IPS-20b (cell line): ENCODE measurements around the gene HMGB1.
"Not testable (repeated sequence)": the region's sequence is repeated elsewhere in the genome, so short reads cannot be mapped to it uniquely, and the experiment has no call there.

Experiments
- H3K27ac ChIP-seq: one replicate; pipeline ENCODE4 v1.5.1; 2013; ENCODE audit warnings: low read length
- H3K27me3 ChIP-seq: 2 replicates; pipeline ENCODE4 v1.6.1; 2013; ENCODE audit warnings: mild to moderate bottlenecking, low read length, inconsistent platforms; ENCODE audit not compliant: insufficient read depth
- H3K36me3 ChIP-seq: 2 replicates; pipeline ENCODE4 v1.6.1; 2013; ENCODE audit warnings: low read depth, mild to moderate bottlenecking, inconsistent platforms, low read length, moderate library complexity; ENCODE audit not compliant: insufficient read depth
- H3K4me1 ChIP-seq: 2 replicates; pipeline ENCODE4 v1.6.1; 2013; ENCODE audit warnings: mild to moderate bottlenecking, control low read depth, inconsistent platforms, low read length, moderate library complexity; ENCODE audit not compliant: insufficient read depth
- H3K4me3 ChIP-seq: 2 replicates; pipeline ENCODE4 v1.5.1; 2013; ENCODE audit warnings: mild to moderate bottlenecking, low read length, inconsistent platforms
- H3K9ac ChIP-seq: 2 replicates; pipeline ENCODE4 v1.6.1; 2013; ENCODE audit warnings: low read depth, mild to moderate bottlenecking, inconsistent platforms, low read length, moderate library complexity
- H3K9me3 ChIP-seq: 2 replicates; pipeline ENCODE4 v1.6.1; 2013; ENCODE audit warnings: mild to moderate bottlenecking, low read depth, low read length, inconsistent platforms; ENCODE audit not compliant: insufficient read depth

The HMGB1 gene

GRCh38 chr13:30443957-30444404 is 21.8 kb downstream of the HMGB1 start:
- Histone ChIP-seq H3K27me3 (no peaks in the 10 kb centered on the region), H3K27ac (no peak overlapping the region), H3K9ac (no peak overlapping the region), H3K4me1 (no peaks in the 10 kb centered on the region; the same call in 1 of the 2 replicates), H3K36me3 (no peaks in the 10 kb centered on the region), H3K9me3 (no peaks in the 10 kb centered on the region), H3K4me3 (no peak overlapping the region)

GRCh38 chr13:30443491-30443890 is 22.2 kb downstream of the HMGB1 start:
- not testable (repeated sequence) for H3K9me3 ChIP-seq, H3K36me3 ChIP-seq, H3K4me3 ChIP-seq, H3K4me1 ChIP-seq, H3K27me3 ChIP-seq, H3K9ac ChIP-seq, H3K27ac ChIP-seq

DNA sequence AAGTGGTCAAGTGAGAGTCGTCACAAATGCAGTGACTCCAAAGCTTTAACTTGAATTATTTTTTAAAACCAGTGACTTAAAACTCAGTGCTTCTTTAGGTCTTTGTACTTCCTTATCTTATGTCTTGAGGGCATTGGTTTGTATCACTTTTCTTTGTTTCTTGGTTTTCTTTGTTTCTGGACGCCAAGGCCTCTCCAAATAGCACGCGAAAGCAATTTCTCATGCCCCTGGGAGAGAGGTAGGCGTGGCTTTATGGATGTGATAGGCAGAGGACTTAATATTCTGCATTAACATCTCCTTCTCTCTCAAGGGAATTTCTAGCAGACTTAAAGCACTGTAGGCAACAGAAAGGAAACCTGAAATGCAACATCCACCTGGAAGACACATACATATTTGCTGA is 22.8 kb downstream of the HMGB1 start:
- Histone ChIP-seq H3K4me1 (no peaks in the 10 kb centered on the region; the same call in 1 of the 2 replicates), H3K4me3 (no peak overlapping the region), H3K27ac (no peak overlapping the region), H3K9ac (no peak overlapping the region), H3K9me3 (no peaks in the 10 kb centered on the region), H3K36me3 (no peaks in the 10 kb centered on the region), H3K27me3 (no peaks in the 10 kb centered on the region)

DNA sequence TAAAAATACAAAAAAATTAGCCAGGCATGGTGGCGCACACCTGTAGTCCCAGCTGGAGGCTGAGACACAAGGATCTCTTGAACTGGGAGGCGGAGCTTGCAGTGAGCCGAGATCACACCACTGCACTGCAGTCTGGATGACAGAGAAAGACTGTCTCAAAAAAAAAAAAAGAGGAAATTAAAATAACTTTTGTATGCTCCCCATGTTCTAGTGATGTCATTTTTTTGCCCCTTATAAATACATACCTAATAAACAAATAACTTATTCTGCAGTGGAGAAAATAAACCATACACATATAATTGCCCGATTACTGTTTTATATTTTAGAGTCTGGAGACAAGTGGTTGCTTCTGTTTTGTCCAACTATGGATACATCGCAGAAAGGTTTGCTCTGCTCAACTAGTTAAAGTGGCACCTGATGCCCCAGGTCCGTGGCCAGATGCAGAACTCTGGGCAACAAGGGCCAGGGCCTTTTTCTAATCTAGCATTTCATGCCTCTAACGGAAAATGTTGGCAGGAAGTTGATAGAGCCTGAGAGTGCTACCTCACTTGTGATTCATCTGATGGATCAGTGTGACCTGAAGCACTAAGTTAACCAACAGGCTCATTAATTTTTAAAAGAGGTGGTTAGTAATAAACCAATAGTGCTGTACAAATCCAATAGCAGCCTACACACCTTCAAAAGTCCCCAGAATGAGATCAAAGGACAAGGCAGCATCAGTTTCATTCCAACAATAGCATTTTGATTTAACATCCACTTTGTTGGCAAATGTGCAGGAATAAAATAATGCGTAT is 24.6 kb downstream of the HMGB1 start:
- no peaks in the 10 kb centered on the region for H3K9me3 ChIP-seq
- H3K4me3 ChIP-seq = no peak overlapping the region
- H3K9ac ChIP-seq = no peak overlapping the region
- no peaks in the 10 kb centered on the region; the same call in 1 of the 2 replicates for H3K4me1 ChIP-seq
- no peaks in the 10 kb centered on the region for H3K27me3 ChIP-seq
- no peak overlapping the region for H3K27ac ChIP-seq
- no peaks in the 10 kb centered on the region for H3K36me3 ChIP-seq

DNA sequence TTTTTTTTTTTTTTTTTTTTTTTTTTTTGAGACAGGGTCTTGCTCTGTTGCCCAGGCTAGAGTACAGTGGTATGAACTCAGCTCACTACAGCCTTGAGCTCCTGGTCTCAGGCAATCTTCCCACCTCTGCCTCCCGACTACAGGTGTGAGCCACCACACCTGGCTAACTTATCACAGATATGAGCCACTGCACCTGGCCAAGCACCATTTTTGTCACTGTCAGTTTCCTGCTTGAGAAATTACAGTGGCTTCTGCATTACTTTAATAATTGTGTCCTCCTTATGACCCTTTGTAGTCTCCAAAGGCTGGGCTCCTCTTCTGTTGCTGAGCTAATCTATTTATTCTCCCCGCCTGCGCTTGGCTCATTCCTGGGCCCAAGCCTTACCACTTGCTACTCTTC is 27.4 kb downstream of the HMGB1 start:
- no peak overlapping the region for H3K27ac ChIP-seq
- no peaks in the 10 kb centered on the region for H3K4me1 ChIP-seq
- H3K4me3 ChIP-seq = no peak overlapping the region
- no peaks in the 10 kb centered on the region for H3K36me3 ChIP-seq
- no peak overlapping the region for H3K9ac ChIP-seq
- H3K27me3 ChIP-seq = no peaks in the 10 kb centered on the region
- H3K9me3 ChIP-seq = no peaks in the 10 kb centered on the region

GRCh38 chr13:30437177-30437576 is 28.6 kb downstream of the HMGB1 start:
- H3K9me3 ChIP-seq = no peaks in the 10 kb centered on the region

GRCh38 chr13:30435911-30436451 is 29.8 kb downstream of the HMGB1 start:
- no peaks in the 10 kb centered on the region; the same call in 1 of the 2 replicates for H3K4me1 ChIP-seq
- H3K27ac ChIP-seq = no peak overlapping the region
- H3K9ac ChIP-seq = no peak overlapping the region
- no peaks in the 10 kb centered on the region for H3K27me3 ChIP-seq
- no peak overlapping the region for H3K4me3 ChIP-seq
- no peaks in the 10 kb centered on the region for H3K36me3 ChIP-seq
- H3K9me3 ChIP-seq = no peaks in the 10 kb centered on the region

More at GRCh38 chr13:30437177-30437576, 28.6 kb downstream of the HMGB1 start:
- Histone ChIP-seq H3K27me3 (no peaks in the 10 kb centered on the region), H3K4me1 (no peaks in the 10 kb centered on the region), H3K4me3 (no peak overlapping the region), H3K27ac (no peak overlapping the region), H3K9ac (no peak overlapping the region), H3K36me3 (no peaks in the 10 kb centered on the region)

GRCh38 chr13:30431269-30431940 is 34.3 kb downstream of the HMGB1 start:
- no peak overlapping the region for H3K27ac ChIP-seq
- no peak overlapping the region for H3K4me3 ChIP-seq
- no peaks in the 10 kb centered on the region for H3K9me3 ChIP-seq
- H3K4me1 ChIP-seq = peaks cover 6% of the 10 kb centered on the region; the same call in 1 of the 2 replicates
- no peak overlapping the region for H3K9ac ChIP-seq
- no peaks in the 10 kb centered on the region for H3K27me3 ChIP-seq
- no peaks in the 10 kb centered on the region for H3K36me3 ChIP-seq

DNA sequence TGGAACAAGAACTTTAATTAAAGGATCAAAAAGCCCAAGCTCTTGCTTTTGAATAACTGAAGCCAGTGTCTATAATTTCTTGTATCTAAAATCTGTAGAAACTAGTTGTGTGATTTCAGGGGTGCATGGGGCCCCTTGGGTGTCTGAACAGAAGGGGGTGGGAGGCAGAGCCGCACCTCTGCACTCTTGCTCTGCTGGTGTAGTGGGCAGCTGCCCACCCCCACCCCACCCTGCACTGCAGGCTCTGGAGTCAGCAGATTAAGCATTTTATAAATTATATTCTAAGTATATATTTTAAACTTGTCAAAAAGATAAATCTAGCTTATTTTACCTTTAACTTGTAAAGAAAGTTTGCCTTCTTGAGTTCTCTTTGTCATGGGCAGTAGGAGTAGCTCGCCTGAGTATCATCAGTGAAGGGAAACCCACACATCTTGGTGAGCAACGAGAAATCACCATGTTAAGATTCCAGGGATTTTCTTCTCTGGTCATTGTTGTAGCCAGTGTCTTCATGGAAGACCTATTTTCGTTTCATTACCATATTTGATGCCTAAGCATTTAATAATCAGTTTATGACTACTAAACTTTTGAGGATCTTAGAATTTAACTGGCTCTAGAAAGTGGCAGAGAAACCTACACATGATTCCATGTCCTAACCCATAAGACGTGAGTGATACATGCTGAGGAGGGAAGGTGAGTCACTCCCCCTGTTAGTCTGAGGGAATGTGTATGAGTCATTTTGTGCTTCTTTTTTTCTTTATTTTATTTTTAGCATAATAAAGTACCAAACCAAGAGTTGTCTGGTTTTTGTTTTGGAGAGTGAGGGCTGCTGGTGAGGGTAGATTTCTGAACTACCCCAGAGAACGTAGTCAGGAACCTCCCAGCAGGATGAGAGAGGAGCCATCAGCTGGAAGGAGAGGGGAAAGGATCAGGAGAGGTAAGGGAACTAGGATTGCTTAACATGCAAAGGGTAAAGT is 35.7 kb downstream of the HMGB1 start:
- no peak overlapping the region for H3K4me3 ChIP-seq
- H3K4me1 ChIP-seq = peaks cover 6% of the 10 kb centered on the region; the same call in 1 of the 2 replicates
- H3K9ac ChIP-seq = no peak overlapping the region
- no peak overlapping the region for H3K27ac ChIP-seq
- no peaks in the 10 kb centered on the region for H3K9me3 ChIP-seq
- H3K36me3 ChIP-seq = no peaks in the 10 kb centered on the region
- H3K27me3 ChIP-seq = no peaks in the 10 kb centered on the region

- Histone ChIP-seq H3K9ac (no peak overlapping the region), H3K36me3 (no peaks in the 10 kb centered on the region)
Measured at GRCh38 chr13:30429235-30429634, 36.5 kb downstream of the HMGB1 start.

DNA sequence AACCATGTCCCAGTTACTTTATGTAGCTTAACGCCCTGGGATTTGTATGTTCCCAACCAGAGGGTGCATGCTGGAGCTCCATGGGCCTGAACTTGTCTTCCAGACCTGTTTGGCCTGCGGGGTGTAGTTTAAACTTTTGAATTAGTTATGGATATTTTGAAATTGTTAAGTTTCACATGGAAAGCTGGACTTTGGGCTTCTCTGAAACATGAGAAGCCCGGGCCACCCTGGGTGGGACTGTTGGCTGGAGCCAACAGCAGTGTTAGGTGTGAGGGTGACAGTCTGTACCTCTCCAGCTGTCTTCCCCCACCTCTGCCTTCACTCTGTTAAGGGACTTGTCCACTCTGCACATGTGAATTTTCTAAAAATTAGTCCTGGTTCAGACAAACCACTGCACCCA is 41.8 kb downstream of the HMGB1 start:
- Histone ChIP-seq H3K36me3 (no peaks in the 10 kb centered on the region), H3K4me1 (peaks cover 4% of the 10 kb centered on the region; the same call in 1 of the 2 replicates), H3K27me3 (peaks cover 37% of the 10 kb centered on the region), H3K9ac (no peak overlapping the region), H3K4me3 (no peak overlapping the region), H3K27ac (no peak overlapping the region), H3K9me3 (no peaks in the 10 kb centered on the region)

More at GRCh38 chr13:30429235-30429634, 36.5 kb downstream of the HMGB1 start:
- Histone ChIP-seq H3K27me3 (0 out of 2 replicates have a peak, but pooled peaks cover 1% of the 10 kb centered on the region), H3K4me1 (peaks cover 6% of the 10 kb centered on the region; the same call in 1 of the 2 replicates), H3K4me3 (no peak overlapping the region), H3K27ac (no peak overlapping the region), H3K9me3 (no peaks in the 10 kb centered on the region)
